Keratinocyte (primary cell): ENCODE data around the gene ZNF541.

ENCODE experiments used
- CTCF ChIP-seq, 3 experiments: IDR thresholded peaks in 1 of 3; conservative IDR thresholded peaks in 1 of 3; optimal IDR thresholded peaks in 1 of 3; 2 replicates in 2 of 3; 3 replicates in 1 of 3; pipeline versions ENCODE3 to v1.5.1; 2011; ENCODE audit warnings: low read length in 3 of 3, mild to moderate bottlenecking in 3 of 3, moderate library complexity in 2 of 3, control low read depth in 1 of 3, inconsistent platforms in 1 of 3; ENCODE audit not compliant: insufficient read depth in 2 of 3; ENCODE audit errors: extremely low read depth in 1 of 3
- EZH2 ChIP-seq: IDR thresholded peaks from one replicate; pipeline ENCODE4 v1.6.1; 2012; ENCODE audit warnings: inconsistent platforms, mild to moderate bottlenecking, low read length, moderate library complexity

DNA sequence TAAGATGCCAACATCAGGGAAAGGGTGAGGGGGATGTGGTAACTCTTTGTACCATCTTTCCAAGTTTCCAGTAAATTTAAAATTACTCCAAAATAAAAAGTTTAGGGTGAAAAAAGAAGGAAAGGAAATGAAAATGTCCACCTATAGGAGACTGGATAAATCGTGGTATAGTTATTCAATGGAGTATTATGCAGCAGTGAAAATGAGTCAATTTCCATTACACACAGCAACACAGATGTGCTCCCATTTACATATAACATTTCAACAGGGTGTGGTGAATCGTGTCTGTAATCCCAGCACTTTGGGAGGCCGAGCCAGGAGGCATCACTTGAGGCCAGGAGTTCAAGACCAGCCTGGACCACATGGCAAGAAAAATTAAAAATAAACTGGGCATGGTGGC, 7.4 kb upstream of the ZNF541 start:
- no peak for TF ChIP-seq CTCF (optimal IDR thresholded peaks at IDR 0.05 in 1 of 3, IDR thresholded peaks at IDR 0.05 in 1 of 3, conservative IDR thresholded peaks at IDR 0.05 in 1 of 3; ENCODE audit: extremely low read depth in 1 of 3, insufficient read depth in 2 of 3, low read length in 3 of 3)
- no peak for TF ChIP-seq EZH2
